PC-3 (cell line): Measurements from ENCODE around the gene ILF3. TPM values are rescaled to one million over a fixed set of nuclear protein-coding genes. Genes with fewer than 3 reads are reported as not detected.

Experiments
- ATAC-seq: fragments of 200-7000 bp; cut with Tn5 transposase; 2 replicates; pipeline ENCODE4 v1.9.1; 2020; ENCODE audit warnings: mild to moderate bottlenecking, moderate library complexity
- BruUV-seq: library from RNA; stranded (reverse); fragments of 400-500 nt; replicated peaks from 2 replicates; lab custom pipeline; 2021; lab: Mats Ljungman, UMichigan
- CTCF ChIA-PET: fragments of 300-600 bp; sonication (Branson Sonifier 250); formaldehyde crosslinking; loops from one replicate; lab custom pipeline; 2022; ENCODE audit warnings: antibody characterized with exemption; lab: Charles Lee
- POLR2A ChIA-PET: fragments of 300-600 bp; sonication (Branson Sonifier 250); formaldehyde crosslinking; loops from one replicate; lab custom pipeline; 2022; ENCODE audit warnings: antibody characterized with exemption; ENCODE audit not compliant: unreplicated experiment; lab: Charles Lee
- DNase-seq: peaks from one replicate; pipeline ENCODE4 v3.0.0-alpha.2; 2015
- H2AFZ ChIP-seq: fragments of 300-600 bp; sonication (generic); 2 replicates; pipeline ENCODE4 v1.6.0; 2016; ENCODE audit warnings: antibody characterized with exemption, low read length
- H3F3A ChIP-seq: fragments of 300-600 bp; sonication (generic); one replicate; pipeline ENCODE4 v1.6.0; 2017; ENCODE audit warnings: antibody characterized with exemption, low read length, control low read depth, mild to moderate bottlenecking; ENCODE audit not compliant: unreplicated experiment
- H3K27ac ChIP-seq: fragments of 300-600 bp; sonication (generic); 2 replicates; pipeline ENCODE4 v1.5.1; 2016; ENCODE audit warnings: mild to moderate bottlenecking, low read length
- H3K27me3 ChIP-seq: fragments of 300-600 bp; sonication (generic); 2 replicates; pipeline ENCODE4 v1.6.1; 2016; ENCODE audit warnings: low read length, mixed read lengths
- H3K36me3 ChIP-seq: fragments of 300-600 bp; sonication (generic); 2 replicates; pipeline ENCODE4 v1.6.1; 2016; ENCODE audit warnings: low read depth, mixed run types, low read length, mixed read lengths
- H3K4me1 ChIP-seq: fragments of 300-600 bp; sonication (generic); 2 replicates; pipeline ENCODE4 v1.5.1; 2016; ENCODE audit warnings: low read length; ENCODE audit not compliant: insufficient read depth
- H3K4me2 ChIP-seq: fragments of 300-600 bp; sonication (generic); 2 replicates; pipeline ENCODE4 v1.6.0; 2016; ENCODE audit warnings: low read length
- H3K4me3 ChIP-seq: fragments of 300-600 bp; sonication (generic); 2 replicates; pipeline ENCODE4 v1.5.1; 2016; ENCODE audit warnings: mild to moderate bottlenecking, low read length, mixed read lengths
- H3K79me2 ChIP-seq: fragments of 300-600 bp; sonication (generic); 2 replicates; pipeline ENCODE4 v1.6.1; 2017; ENCODE audit warnings: low read length, mixed read lengths
- H3K9ac ChIP-seq: fragments of 300-600 bp; sonication (generic); 2 replicates; pipeline ENCODE4 v1.6.0; 2016; ENCODE audit warnings: mild to moderate bottlenecking, low read length
- H3K9me2 ChIP-seq: fragments of 300-600 bp; sonication (generic); replicated peaks from 2 replicates; pipeline ENCODE4 v1.6.1; 2016; ENCODE audit warnings: mixed run types, low read length, mixed read lengths
- H3K9me3 ChIP-seq: fragments of 300-600 bp; sonication (generic); 2 replicates; pipeline ENCODE4 v1.6.1; 2016; ENCODE audit warnings: low read length, mixed read lengths
- H4K20me1 ChIP-seq: fragments of 300-600 bp; sonication (generic); 2 replicates; pipeline ENCODE4 v1.6.1; 2016; ENCODE audit warnings: low read length, mixed read lengths
- CTCF ChIP-seq: fragments of 300-600 bp; sonication (generic); conservative IDR thresholded peaks from 2 replicates; pipeline ENCODE4 v1.5.1; 2017; ENCODE audit warnings: antibody characterized with exemption, low read depth, mild to moderate bottlenecking, low read length
- EZH2 ChIP-seq: fragments of 300-600 bp; sonication (generic); IDR thresholded peaks from one replicate; pipeline ENCODE4 v1.6.1; 2017; ENCODE audit warnings: antibody characterized with exemption, mild to moderate bottlenecking, low read length; ENCODE audit not compliant: unreplicated experiment
- EZH2phosphoT487 ChIP-seq: fragments of 300-600 bp; sonication (generic); IDR thresholded peaks from 2 replicates; pipeline ENCODE4 v1.6.1; 2018; ENCODE audit warnings: mild to moderate bottlenecking, antibody characterized with exemption, low read length, borderline replicate concordance
- intact Hi-C: fragments of 100-400 bp; cut with micrococcal nuclease; formaldehyde crosslinking; loops from 2 replicates; pipeline ENCODE4 v1.9.0; 2023
- total RNA-seq: library from RNA; depleted of rRNA; stranded (reverse); fragments of >200 nt; gene quantifications from 2 replicates; pipeline ENCODE4 v1.2.3, GENCODE V29; 2014

The ILF3 gene
- total RNA-seq, 1 experiment from 2014 or later, result 322 TPM

- TF ChIP-seq EZH2 (no peak), CTCF (no peak), EZH2phosphoT487 (no peak)
- no TSS peak for BruUV-seq
- Histone ChIP-seq H3K4me3 (no peak overlapping the region), H3K4me2 (no peak overlapping the region), H3K9ac (no peak overlapping the region), H3K36me3 (peaks cover 96% of the 10 kb centered on the region), H3K4me1 (no peaks in the 10 kb centered on the region), H3K79me2 (peaks cover 16% of the 10 kb centered on the region), H4K20me1 (peaks cover 40% of the 10 kb centered on the region), H3K9me2 (no peaks in the 10 kb centered on the region), H3F3A (no peaks in the 10 kb centered on the region), H3K9me3 (no peaks in the 10 kb centered on the region), H3K27me3 (no peaks in the 10 kb centered on the region), H3K27ac (no peak overlapping the region), H2AFZ (no peak overlapping the region)
- ChIA-PET POLR2A (no interaction called here), CTCF (no interaction called here)
- ATAC-seq (no peak), DNase-seq (no peak)
- intact Hi-C loops, result no loop called here
Measured at GRCh38 chr19:10683582-10683981, 29.4 kb downstream of the ILF3 start.

GRCh38 chr19:10685210-10685609 lies 31.1 kb downstream of the ILF3 start:
- Histone ChIP-seq H3K79me2 (peaks cover 8% of the 10 kb centered on the region), H3K4me3 (no peak overlapping the region), H3K36me3 (peaks cover 96% of the 10 kb centered on the region), H3F3A (no peaks in the 10 kb centered on the region), H3K4me1 (no peaks in the 10 kb centered on the region), H3K27ac (no peak overlapping the region), H3K4me2 (no peak overlapping the region), H2AFZ (no peak overlapping the region), H4K20me1 (peaks cover 31% of the 10 kb centered on the region), H3K9me2 (no peaks in the 10 kb centered on the region), H3K9ac (no peak overlapping the region), H3K27me3 (no peaks in the 10 kb centered on the region), H3K9me3 (no peaks in the 10 kb centered on the region)
- TF ChIP-seq EZH2 (no peak), EZH2phosphoT487 (no peak), CTCF (no peak)
- intact Hi-C loops, result no loop called here
- ChIA-PET POLR2A (no interaction called here), CTCF (no interaction called here)
- ATAC-seq (no peak), DNase-seq (no peak)
- BruUV-seq, result no TSS peak

- ATAC-seq, result no peak
- TF ChIP-seq EZH2 (no peak), EZH2phosphoT487 (no peak), CTCF (no peak)
- Histone ChIP-seq H3K79me2 (peaks cover 4% of the 10 kb centered on the region; the same call in 1 of the 2 replicates), H3K9me3 (no peaks in the 10 kb centered on the region), H4K20me1 (peaks cover 41% of the 10 kb centered on the region), H3K9ac (no peak overlapping the region), H3K4me2 (no peak overlapping the region), H3K4me3 (no peak overlapping the region), H3F3A (no peaks in the 10 kb centered on the region), H2AFZ (no peak overlapping the region), H3K27me3 (no peaks in the 10 kb centered on the region), H3K4me1 (no peaks in the 10 kb centered on the region), H3K36me3 (peaks cover 96% of the 10 kb centered on the region), H3K9me2 (no peaks in the 10 kb centered on the region), H3K27ac (no peak overlapping the region)
- BruUV-seq, result no TSS peak
- POLR2A ChIA-PET, result no interaction called here
- CTCF ChIA-PET, result interaction anchor here (0.6 kb wide), 1 partner anchor 103 kb away, joined by 4 read pairs; no protein-coding TSS in a partner anchor
- intact Hi-C loops, result no loop called here
- DNase-seq, result no peak
Measured at GRCh38 chr19:10686193-10686592, 32.0 kb downstream of the ILF3 start.
